Endothelial cell of umbilical vein (primary cell): Measurements from ENCODE around the gene GPR26. TPM values are rescaled to one million over a fixed set of nuclear protein-coding genes. Genes with fewer than 3 reads are reported as not detected.

Experiments used
- BruUV-seq: library from RNA; stranded (reverse); fragments of 400-500 nt; replicated peaks from 2 replicates; lab custom pipeline; 2021; lab: Mats Ljungman, UMichigan
- CTCF ChIA-PET: fragments of 300-600, 350-600 bp; sonication (Branson Sonifier 250); formaldehyde crosslinking; loops from one replicate; lab custom pipeline; 2021; ENCODE audit warnings: antibody characterized with exemption, inconsistent platforms; lab: Charles Lee
- POLR2A ChIA-PET: fragments of 300-600, 350-600 bp; sonication (Branson Sonifier 250); formaldehyde crosslinking; loops from one replicate; lab custom pipeline; 2021; ENCODE audit warnings: antibody characterized with exemption, inconsistent platforms; lab: Charles Lee
- DNase-seq: peaks from one replicate; pipeline ENCODE4 v3.0.0-alpha.2; 2011; ENCODE audit warnings: low read depth, low spot score
- FAIRE-seq: peaks from 2 replicates; lab custom pipeline; 2011; peaks lifted over from hg19 to GRCh38; lab: Jason Lieb, UNC
- H2AFZ ChIP-seq: 2 replicates; pipeline ENCODE4 v1.6.0; 2012; ENCODE audit warnings: low read depth, low read length, control low read depth, inconsistent platforms
- H3K27ac ChIP-seq: 2 replicates; pipeline ENCODE4 v1.5.1; 2011; ENCODE audit warnings: low read depth, mild to moderate bottlenecking, control low read depth, low read length, moderate library complexity; ENCODE audit not compliant: insufficient read depth
- H3K27me3 ChIP-seq, 2 experiments: 2 replicates each; pipeline versions ENCODE4 v1.6.0 to v1.6.1; 2011; ENCODE audit warnings: low read length in 2 of 2, mixed read lengths in 1 of 2; ENCODE audit not compliant: control insufficient read depth in 2 of 2, insufficient read depth in 2 of 2
- H3K36me3 ChIP-seq, 2 experiments: 2 replicates in 1 of 2; 3 replicates in 1 of 2; pipeline ENCODE4 v1.5.1; 2011; ENCODE audit warnings: low read length in 2 of 2, mild to moderate bottlenecking in 1 of 2, moderate library complexity in 1 of 2; ENCODE audit not compliant: control insufficient read depth in 2 of 2, insufficient read depth in 2 of 2; ENCODE audit errors: extremely low read depth in 1 of 2
- H3K4me1 ChIP-seq: 3 replicates; pipeline ENCODE4 v1.5.1; 2011; ENCODE audit warnings: mild to moderate bottlenecking, low read length; ENCODE audit not compliant: control insufficient read depth, insufficient read depth; ENCODE audit errors: extremely low read depth
- H3K4me2 ChIP-seq: 2 replicates; pipeline ENCODE4 v1.6.1; 2011; ENCODE audit warnings: low read length, control low read depth, mixed read lengths; ENCODE audit not compliant: insufficient read depth
- H3K4me3 ChIP-seq, 3 experiments: fragments of 200-600 bp in 1 of 3; sonication (generic), shearing (Covaris generic) in 1 of 3; replicated peaks in 1 of 3; 2 replicates each; pipeline ENCODE4 v1.5.1; 2011 to 2016; ENCODE audit warnings: control low read depth in 3 of 3, low read length in 3 of 3, mild to moderate bottlenecking in 2 of 3, inconsistent platforms in 1 of 3, low read depth in 1 of 3, moderate library complexity in 1 of 3; ENCODE audit not compliant: insufficient read depth in 1 of 3
- H3K79me2 ChIP-seq: 2 replicates; pipeline ENCODE4 v1.6.0; 2012; ENCODE audit warnings: low read length, inconsistent platforms; ENCODE audit not compliant: control insufficient read depth, insufficient read depth
- H3K9ac ChIP-seq: replicated peaks from 2 replicates; pipeline ENCODE3; 2011; ENCODE audit warnings: low read length, control low read depth; ENCODE audit not compliant: insufficient read depth; ENCODE audit errors: extremely low read depth
- H3K9me1 ChIP-seq: replicated peaks from 3 replicates; pipeline ENCODE4 v1.6.0; 2011; ENCODE audit warnings: mild to moderate bottlenecking, low read length; ENCODE audit not compliant: control insufficient read depth, insufficient read depth; ENCODE audit errors: extremely low read depth
- H3K9me3 ChIP-seq: replicated peaks from 2 replicates; pipeline ENCODE4 v1.5.1; 2012; ENCODE audit warnings: low read length, inconsistent platforms; ENCODE audit not compliant: control insufficient read depth, insufficient read depth
- H4K20me1 ChIP-seq: replicated peaks from 2 replicates; pipeline ENCODE3; 2011; ENCODE audit warnings: mild to moderate bottlenecking, low read length; ENCODE audit not compliant: control insufficient read depth, insufficient read depth; ENCODE audit errors: extremely low read depth
- CTCF ChIP-seq, 2 donors: IDR thresholded peaks; 1 replicate in 1 of 2; 2 replicates in 1 of 2; pipeline ENCODE4 v1.5.1; 2011; ENCODE audit warnings: low read length in 2 of 2, mild to moderate bottlenecking in 2 of 2, moderate library complexity in 2 of 2, control low read depth in 1 of 2, inconsistent platforms in 1 of 2, low read depth in 1 of 2; ENCODE audit not compliant: insufficient read depth in 1 of 2; ENCODE audit errors: extremely low read depth in 1 of 2
- EZH2 ChIP-seq: IDR thresholded peaks from 2 replicates; pipeline ENCODE4 v1.6.1; 2012; ENCODE audit warnings: borderline replicate concordance, low read depth, mild to moderate bottlenecking, moderate library complexity, low read length, inconsistent platforms; ENCODE audit not compliant: severe bottlenecking
- FOS ChIP-seq: IDR thresholded peaks from 2 replicates; pipeline ENCODE4 v1.6.1; 2011; ENCODE audit warnings: mild to moderate bottlenecking, low read length, moderate library complexity, borderline replicate concordance; ENCODE audit not compliant: insufficient read depth
- POLR2A ChIP-seq: IDR thresholded peaks from 2 replicates; pipeline ENCODE4 v1.6.1; 2012; ENCODE audit warnings: low read depth, mild to moderate bottlenecking, control low read depth, low read length
- dilution Hi-C: fragments of 300-500 bp; cut with MboI; formaldehyde crosslinking; loops from one replicate; pipeline ENCODE4 v1.15.0; 2019; ENCODE audit warnings: low sequenced_read_pairs; ENCODE audit not compliant: extremely low pct_ligation_motif_present
- intact Hi-C: fragments of 100-400 bp; cut with micrococcal nuclease; formaldehyde crosslinking; loops from one replicate; pipeline ENCODE4 v1.10.0; 2022
- polyA plus RNA-seq, 4 experiments: library from polyadenylated mRNA; depleted of rRNA in 3 of 4; stranded (reverse) in 3 of 4; unstranded in 1 of 4; fragments of >200 nt; gene quantifications; 2 replicates each; pipeline versions ENCODE4 v1.2.1 to v1.2.3, GENCODE V29; 2011 to 2012; ENCODE audit warnings: missing spikeins in 1 of 4
- total RNA-seq: library from RNA; stranded (reverse); gene quantifications from 2 replicates; pipeline ENCODE4 v1.2.3, GENCODE V29; 2021

GPR26 gene
- total and polyA plus RNA-seq, 2 donors (not counting 3 experiments of a cell fraction or from before 2014, with no cell fraction given) = not detected

DNA sequence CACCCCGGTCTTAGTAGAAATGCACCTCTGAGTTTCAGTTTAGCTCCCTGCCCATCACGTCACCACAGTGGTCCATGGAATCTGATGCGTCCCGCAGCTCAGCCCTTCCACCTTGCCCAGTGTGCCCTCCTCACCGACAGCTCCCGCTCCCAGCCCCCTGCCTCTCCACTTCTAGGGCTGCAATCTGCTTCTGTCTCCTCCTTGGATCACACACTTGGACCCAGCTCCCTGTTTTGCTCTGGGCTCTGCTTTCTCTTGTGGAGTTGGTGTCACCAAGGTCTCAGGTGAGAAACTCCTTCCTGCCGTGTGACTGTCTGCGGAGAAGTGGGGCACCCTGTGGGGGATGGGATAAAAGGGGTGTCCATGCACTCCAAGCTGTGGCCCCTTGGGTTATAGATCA is 37.9 kb downstream of the GPR26 start:
- POLR2A ChIA-PET = no interaction called here
- H3K79me2 ChIP-seq = no peaks in the 10 kb centered on the region
- FAIRE-seq (no peak), DNase-seq (no peak)
- H3K9ac ChIP-seq = no peak overlapping the region
- H3K27ac ChIP-seq = no peak overlapping the region
- TF ChIP-seq POLR2A (no peak), CTCF (IDR thresholded peaks at IDR 0.05; ENCODE audit: extremely low read depth in 1 of 2, insufficient read depth in 1 of 2, low read depth in 1 of 2, low read length in 2 of 2) (no peak)
- no peaks in the 10 kb centered on the region for H3K4me1 ChIP-seq
- dilution Hi-C loops (no loop called here), intact Hi-C loops (no loop called here)
- H2AFZ ChIP-seq = no peak overlapping the region
- H3K4me2 ChIP-seq = no peak overlapping the region
- H3K9me1 ChIP-seq = no peaks in the 10 kb centered on the region
- BruUV-seq = no TSS peak
- H3K27me3 ChIP-seq = no peaks in the 10 kb centered on the region
- H4K20me1 ChIP-seq = no peaks in the 10 kb centered on the region
- no peaks in the 10 kb centered on the region for H3K9me3 ChIP-seq
- no peaks in the 10 kb centered on the region for H3K36me3 ChIP-seq
- CTCF ChIA-PET = no interaction called here
- no peak overlapping the region for H3K4me3 ChIP-seq

DNA sequence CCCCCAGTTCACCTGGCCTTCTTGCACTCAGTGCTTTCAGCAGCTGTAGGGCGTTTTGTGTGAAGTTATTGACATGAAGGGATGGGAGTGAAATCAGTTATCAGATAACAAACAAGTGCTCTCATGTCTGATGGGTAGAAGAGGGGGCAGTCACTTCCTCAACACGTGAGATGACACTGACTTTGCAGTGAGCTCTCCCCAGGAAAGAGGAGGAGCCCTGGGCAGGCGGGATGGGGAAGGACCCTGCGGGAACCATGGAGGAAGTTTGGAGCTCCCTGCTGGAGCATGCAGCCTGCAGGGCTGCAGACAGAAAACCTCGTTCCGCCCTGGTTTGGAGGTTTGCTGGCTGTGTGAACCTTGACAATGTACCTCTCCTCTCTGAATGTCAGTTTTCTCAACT is 38.7 kb downstream of the GPR26 start:
- FAIRE-seq = no peak
- H3K4me3 ChIP-seq = no peak overlapping the region
- H3K9me3 ChIP-seq = no peaks in the 10 kb centered on the region
- DNase-seq = no peak
- no peak overlapping the region for H3K9ac ChIP-seq
- dilution Hi-C loops = no loop called here
- H3K27me3 ChIP-seq = no peaks in the 10 kb centered on the region
- BruUV-seq = no TSS peak
- no peaks in the 10 kb centered on the region for H3K4me1 ChIP-seq
- POLR2A ChIA-PET = no interaction called here
- H3K9me1 ChIP-seq = no peaks in the 10 kb centered on the region
- no peak overlapping the region for H3K4me2 ChIP-seq
- H3K36me3 ChIP-seq = no peaks in the 10 kb centered on the region
- no peaks in the 10 kb centered on the region for H3K79me2 ChIP-seq
- H2AFZ ChIP-seq = no peak overlapping the region
- TF ChIP-seq POLR2A (no peak), FOS (no peak), EZH2 (no peak)
- CTCF ChIA-PET = no interaction called here
- no peaks in the 10 kb centered on the region for H4K20me1 ChIP-seq
- intact Hi-C loops = no loop called here
- H3K27ac ChIP-seq = no peak overlapping the region
